ENCODE results near the gene PHETA2.
A peak's percentile ranks its signal among the peaks of the same experiment; 100 is the strongest.
"Not testable (repeated sequence)": the region's sequence is repeated elsewhere in the genome, so short reads cannot be mapped to it uniquely, and the experiment has no call there.

PHETA2 gene

GRCh38 chr22:42111798-42112197 is 37.8 kb downstream of the PHETA2 start:
- DNase-seq, result no peak

DNA sequence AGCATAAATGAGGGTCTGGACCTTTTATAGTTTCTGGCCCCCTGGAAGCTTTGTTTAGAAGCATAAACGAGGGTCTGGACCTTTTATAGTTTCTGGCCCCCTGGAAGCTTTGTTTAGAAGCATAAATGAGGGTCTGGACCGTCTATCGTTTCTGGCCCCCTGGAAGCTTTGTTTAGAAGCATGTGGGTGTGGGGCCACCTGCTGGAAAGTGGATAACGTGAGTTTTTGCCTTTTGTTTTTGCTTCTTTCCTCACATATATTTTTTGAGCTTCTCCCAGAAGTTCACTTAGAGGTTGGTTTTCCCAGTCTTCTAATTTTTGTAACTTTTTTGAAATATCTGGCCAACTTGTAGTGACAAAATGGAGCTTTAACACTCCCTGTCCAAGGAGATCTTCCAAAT is 38.7 kb downstream of the PHETA2 start:
- not testable (repeated sequence) for DNase-seq

DNA sequence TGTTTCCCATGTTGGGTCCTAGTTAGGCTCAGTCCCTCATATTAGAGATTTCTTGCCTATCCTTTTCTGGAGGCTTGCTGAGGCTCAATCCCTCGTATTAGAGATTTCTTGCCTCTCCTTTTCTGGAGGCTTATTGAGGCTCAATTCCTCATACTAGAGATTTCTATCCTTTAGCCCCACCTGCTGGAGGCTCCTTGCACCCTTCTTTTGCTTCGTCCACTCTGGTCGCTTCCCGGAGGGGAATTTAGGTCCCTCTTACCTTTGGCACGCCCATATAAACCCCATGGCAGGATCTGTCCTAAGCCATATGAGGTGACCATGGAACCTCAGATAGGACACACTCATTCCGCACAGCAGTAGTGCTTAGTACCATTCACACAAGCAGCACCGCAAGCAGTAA is 40.7 kb downstream of the PHETA2 start:
- no peak for DNase-seq

DNA sequence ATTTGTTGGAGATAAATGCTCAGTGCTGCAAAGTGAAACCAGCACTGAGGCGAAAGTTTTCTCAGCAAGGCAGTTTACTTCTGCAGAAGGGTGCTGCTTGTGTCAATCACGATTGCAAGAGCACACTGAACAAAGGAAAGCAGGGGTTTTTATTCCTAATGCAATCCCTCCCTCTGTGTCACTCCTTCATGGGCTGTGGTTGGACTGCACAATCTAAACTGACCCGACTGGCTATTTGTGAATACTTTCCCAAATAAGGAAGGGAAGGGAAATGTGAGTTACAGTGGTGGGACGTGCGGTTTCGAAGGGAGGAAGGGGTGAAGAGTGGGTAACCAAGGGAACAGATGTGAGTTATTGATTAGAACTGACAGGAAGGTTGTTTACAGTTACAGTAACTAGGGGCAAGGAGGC is 41.4 kb downstream of the PHETA2 start:
- not testable (repeated sequence) for DNase-seq

- DNase-seq, result no peak
Measured at GRCh38 chr22:42116848-42117424, 42.9 kb downstream of the PHETA2 start.

DNA sequence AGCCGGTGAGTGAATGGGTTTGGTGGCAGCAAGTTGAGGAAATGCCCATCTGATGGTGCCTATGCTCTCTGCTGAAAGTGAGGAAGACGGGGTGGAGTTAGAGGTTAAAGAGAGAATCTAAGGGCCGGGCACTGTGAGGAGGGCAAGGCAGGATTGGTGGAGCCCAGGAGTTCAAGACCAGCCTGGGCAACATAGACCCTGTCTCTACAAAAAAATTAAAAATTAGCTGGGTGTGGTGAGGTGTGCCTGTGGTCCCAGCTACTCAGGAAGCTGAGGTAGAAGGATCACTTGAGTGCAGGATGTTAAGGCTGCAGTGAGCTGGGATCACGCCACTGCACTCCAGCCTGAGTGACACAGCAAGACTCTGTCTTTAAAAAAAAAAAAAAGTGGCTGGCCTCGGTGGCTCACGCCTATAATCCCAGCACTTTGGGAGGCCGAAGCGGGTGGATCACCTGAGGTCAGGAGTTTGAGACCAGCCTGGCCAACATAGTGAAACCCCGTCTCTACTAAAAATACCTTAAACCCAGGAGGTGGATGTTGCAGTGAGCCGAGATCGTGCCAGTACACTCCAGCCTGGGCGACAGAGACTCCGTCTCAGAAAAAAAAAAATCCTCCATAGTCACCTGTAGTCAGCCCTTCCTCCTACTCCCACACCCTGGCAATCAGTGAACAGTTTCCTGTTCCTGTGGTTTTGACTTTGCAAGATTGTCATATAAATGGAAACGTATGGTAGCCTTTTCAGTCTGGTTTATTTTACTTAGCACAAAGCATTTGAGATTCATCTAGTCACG is 46.4 kb downstream of the PHETA2 start:
- DNase-seq, result peak; percentile 53

GRCh38 chr22:42123529-42123928 is 49.5 kb downstream of the PHETA2 start:
- not testable (repeated sequence) for DNase-seq

DNA sequence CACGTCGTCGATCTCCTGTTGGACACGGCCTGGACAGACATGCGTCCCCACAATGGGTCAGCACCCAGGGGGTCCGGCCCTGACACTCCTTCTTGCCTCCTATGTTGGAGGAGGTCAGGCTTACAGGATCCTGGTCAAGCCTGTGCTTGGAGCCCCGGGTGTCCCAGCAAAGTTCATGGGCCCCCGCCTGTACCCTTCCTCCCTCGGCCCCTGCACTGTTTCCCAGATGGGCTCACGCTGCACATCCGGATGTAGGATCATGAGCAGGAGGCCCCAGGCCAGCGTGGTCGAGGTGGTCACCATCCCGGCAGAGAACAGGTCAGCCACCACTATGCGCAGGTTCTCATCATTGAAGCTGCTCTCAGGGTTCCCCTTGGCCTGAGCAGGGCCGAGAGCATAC is 53.6 kb downstream of the PHETA2 start:
- DNase-seq, result no peak

DNA sequence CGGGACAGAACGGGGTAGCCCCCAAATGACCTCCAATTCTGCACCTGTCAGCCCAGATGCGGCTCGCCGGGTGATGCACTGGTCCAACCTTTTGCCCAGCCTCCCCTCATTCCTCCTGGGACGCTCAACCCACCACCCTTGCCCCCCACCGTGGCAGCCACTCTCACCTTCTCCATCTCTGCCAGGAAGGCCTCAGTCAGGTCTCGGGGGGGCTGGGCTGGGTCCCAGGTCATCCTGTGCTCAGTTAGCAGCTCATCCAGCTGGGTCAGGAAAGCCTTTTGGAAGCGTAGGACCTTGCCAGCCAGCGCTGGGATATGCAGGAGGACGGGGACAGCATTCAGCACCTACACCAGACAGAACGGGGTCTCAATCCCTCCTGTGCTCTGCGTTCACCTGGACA is 54.0 kb downstream of the PHETA2 start:
- DNase-seq, result not testable (repeated sequence)
